Measurements from ENCODE around the gene TIGD2.
A peak's percentile ranks its signal among the peaks of the same experiment; 100 is the strongest.

Gene TIGD2

DNA sequence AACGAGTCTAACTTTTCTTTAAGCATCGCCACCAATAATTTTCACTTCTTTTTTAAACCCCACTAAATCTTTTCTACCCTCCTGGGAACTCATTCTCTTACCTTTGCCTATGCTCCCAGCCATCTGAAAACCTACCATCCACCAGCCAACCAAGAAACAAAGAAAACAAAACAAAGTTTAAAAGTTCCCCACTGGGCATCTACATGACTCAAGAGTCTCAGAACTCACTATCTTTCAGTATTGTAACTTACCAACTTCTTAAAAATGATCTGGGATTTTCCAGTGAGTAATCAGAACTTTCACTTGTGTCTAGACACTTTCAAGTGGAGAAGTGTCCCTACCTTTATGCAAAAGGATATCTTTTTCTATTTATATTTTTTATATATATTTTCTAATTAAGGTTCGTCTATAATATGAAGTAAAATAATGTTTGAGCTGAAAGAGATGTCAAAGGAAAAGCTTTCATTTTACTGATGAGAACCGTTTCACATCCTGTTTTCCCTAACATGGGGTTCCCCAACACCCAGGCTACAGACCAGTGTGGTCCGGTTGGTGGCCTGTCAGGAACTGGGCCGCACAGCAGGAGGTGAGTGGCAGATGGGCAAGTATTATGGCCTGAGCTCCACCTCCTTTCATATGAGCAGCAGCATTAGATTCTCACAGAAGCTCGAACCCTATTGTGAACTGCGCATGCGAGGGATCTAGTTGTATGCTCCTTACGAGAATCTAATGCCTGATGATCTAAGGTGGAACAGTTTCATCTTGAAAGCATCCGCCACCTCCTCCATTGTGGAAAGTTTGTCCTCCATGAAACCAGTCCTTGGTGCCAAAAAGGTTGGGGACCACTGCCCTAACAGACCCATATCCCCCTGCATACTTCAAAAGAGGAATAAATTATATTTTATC is 9.8 kb upstream of the TIGD2 start:
- Histone ChIP-seq H3K36me3 (ENCODE audit: control insufficient read depth, insufficient read depth, low read length, severe bottlenecking) (no peaks in the 10 kb centered on the region), H3K9ac (ENCODE audit: low read length) (no peak overlapping the region), H3K4me3 (ENCODE audit: low read length) (no peak overlapping the region), H3K9me3 (ENCODE audit: control insufficient read depth, low read length) (no peaks in the 10 kb centered on the region), H3K27me3 (replicated peaks; ENCODE audit: control insufficient read depth, insufficient read depth, low read length) (peaks cover 8% of the 10 kb centered on the region), H3K4me1 (ENCODE audit: control insufficient read depth, insufficient read depth, low read length) (no peaks in the 10 kb centered on the region)
- no peak for DNase-seq (ENCODE audit: low read depth)

DNA sequence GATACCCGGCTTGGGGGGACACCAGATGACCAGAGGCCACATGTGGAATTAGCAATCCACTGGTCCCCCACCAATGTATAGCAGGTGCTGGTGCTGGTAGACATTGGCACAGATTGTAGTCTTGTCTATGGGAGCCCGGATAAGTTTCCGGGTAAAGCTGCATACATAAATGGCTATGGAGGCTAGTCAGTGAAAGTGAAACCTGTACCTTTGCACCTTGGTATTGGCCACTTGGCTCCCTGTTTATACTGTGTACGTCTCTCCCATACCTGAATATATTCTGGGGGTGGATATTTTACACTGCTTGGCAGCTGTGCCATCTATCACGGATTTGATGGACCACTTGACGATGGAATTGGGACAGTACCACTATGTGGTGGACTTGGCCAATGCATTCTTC is 5.6 kb upstream of the TIGD2 start:
- Histone ChIP-seq H3K9ac (ENCODE audit: low read length) (no peak overlapping the region), H3K36me3 (ENCODE audit: control insufficient read depth, insufficient read depth, low read length, severe bottlenecking) (no peaks in the 10 kb centered on the region), H3K27me3 (replicated peaks; ENCODE audit: control insufficient read depth, insufficient read depth, low read length) (peaks cover 8% of the 10 kb centered on the region), H3K4me3 (ENCODE audit: low read length) (no peak overlapping the region), H3K9me3 (ENCODE audit: control insufficient read depth, low read length) (no peaks in the 10 kb centered on the region), H3K4me1 (ENCODE audit: control insufficient read depth, insufficient read depth, low read length) (peaks cover 9% of the 10 kb centered on the region)
- no peak for DNase-seq (ENCODE audit: low read depth)

GRCh38 chr4:89108091-89108490 is 3.2 kb upstream of the TIGD2 start:
- Histone ChIP-seq H3K9me3 (ENCODE audit: control insufficient read depth, low read length) (no peaks in the 10 kb centered on the region), H3K36me3 (ENCODE audit: control insufficient read depth, insufficient read depth, low read length, severe bottlenecking) (no peaks in the 10 kb centered on the region), H3K27me3 (replicated peaks; ENCODE audit: control insufficient read depth, insufficient read depth, low read length) (peaks cover 8% of the 10 kb centered on the region), H3K4me3 (ENCODE audit: low read length) (no peak overlapping the region), H3K4me1 (ENCODE audit: control insufficient read depth, insufficient read depth, low read length) (peaks cover 18% of the 10 kb centered on the region), H3K9ac (ENCODE audit: low read length) (no peak overlapping the region)
- no peak for DNase-seq (ENCODE audit: low read depth)

GRCh38 chr4:89109841-89110540 is 1.3 kb upstream of the TIGD2 start:
- H3K9me3 ChIP-seq (ENCODE audit: control insufficient read depth, low read length), result no peaks in the 10 kb centered on the region
- H3K9ac ChIP-seq (ENCODE audit: low read length), result peak overlapping the region; percentile 68
- H3K4me3 ChIP-seq (ENCODE audit: low read length), result peak overlapping the region; percentile 87
- DNase-seq (ENCODE audit: low read depth), result peak; percentile 54
- peaks cover 6% of the 10 kb centered on the region for H3K27me3 ChIP-seq (replicated peaks; ENCODE audit: control insufficient read depth, insufficient read depth, low read length)
- H3K4me1 ChIP-seq (ENCODE audit: control insufficient read depth, insufficient read depth, low read length), result peaks cover 18% of the 10 kb centered on the region
- H3K36me3 ChIP-seq (ENCODE audit: control insufficient read depth, insufficient read depth, low read length, severe bottlenecking), result no peaks in the 10 kb centered on the region

GRCh38 chr4:89110541-89110985 is 770 bp upstream of the TIGD2 start:
- DNase-seq (ENCODE audit: low read depth), result no peak
- Histone ChIP-seq H3K9ac (ENCODE audit: low read length) (peak overlapping the region; percentile 68), H3K4me1 (ENCODE audit: control insufficient read depth, insufficient read depth, low read length) (peaks cover 18% of the 10 kb centered on the region), H3K9me3 (ENCODE audit: control insufficient read depth, low read length) (no peaks in the 10 kb centered on the region), H3K36me3 (ENCODE audit: control insufficient read depth, insufficient read depth, low read length, severe bottlenecking) (no peaks in the 10 kb centered on the region), H3K4me3 (ENCODE audit: low read length) (peak overlapping the region; percentile 87), H3K27me3 (replicated peaks; ENCODE audit: control insufficient read depth, insufficient read depth, low read length) (peaks cover under 1% of the 10 kb centered on the region)

DNA sequence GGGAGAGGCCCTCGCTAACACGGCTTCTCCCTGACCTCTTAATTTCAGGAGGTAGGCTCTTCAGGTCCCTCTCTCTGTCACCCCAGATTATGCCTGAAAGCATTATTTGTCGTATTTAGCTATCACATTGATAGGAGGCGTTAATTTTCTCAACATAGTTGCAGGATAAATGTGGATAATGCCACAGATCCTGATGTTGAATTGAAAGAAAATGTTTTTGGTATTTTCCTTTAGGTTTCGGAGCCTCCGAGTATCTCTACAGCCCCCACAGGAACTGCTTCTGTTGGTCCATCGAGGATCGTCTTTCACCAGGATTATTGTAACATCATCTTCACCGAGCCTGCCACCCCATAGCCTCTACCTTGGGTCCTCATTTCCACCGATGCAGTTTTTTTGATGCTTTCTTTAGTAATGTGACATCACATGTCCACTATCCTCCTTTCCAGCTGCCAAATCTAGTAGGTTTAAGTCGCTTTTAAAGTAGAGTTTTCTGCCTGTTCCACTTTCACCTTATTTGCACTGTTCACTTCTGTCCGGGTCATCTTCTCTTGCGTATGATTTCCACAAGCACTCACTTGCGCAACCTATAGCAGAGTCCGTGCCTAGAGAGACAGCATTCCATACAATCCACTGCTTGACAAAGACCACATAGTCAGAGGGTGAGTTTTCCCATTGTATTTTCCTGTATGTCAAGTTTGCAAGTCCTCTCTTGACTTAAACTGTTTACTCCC is 665 bp downstream of the TIGD2 start:
- peak; percentile 94 for DNase-seq (ENCODE audit: low read depth)
- no peaks in the 10 kb centered on the region for H3K9me3 ChIP-seq (ENCODE audit: control insufficient read depth, low read length)
- H3K9ac ChIP-seq (ENCODE audit: low read length), result peak overlapping the region; percentile 96
- H3K4me1 ChIP-seq (ENCODE audit: control insufficient read depth, insufficient read depth, low read length), result peaks cover 18% of the 10 kb centered on the region
- H3K4me3 ChIP-seq (ENCODE audit: low read length), result peak overlapping the region; percentile 97
- no peaks in the 10 kb centered on the region for H3K36me3 ChIP-seq (ENCODE audit: control insufficient read depth, insufficient read depth, low read length, severe bottlenecking)
- H3K27me3 ChIP-seq (replicated peaks; ENCODE audit: control insufficient read depth, insufficient read depth, low read length), result no peaks in the 10 kb centered on the region

DNA sequence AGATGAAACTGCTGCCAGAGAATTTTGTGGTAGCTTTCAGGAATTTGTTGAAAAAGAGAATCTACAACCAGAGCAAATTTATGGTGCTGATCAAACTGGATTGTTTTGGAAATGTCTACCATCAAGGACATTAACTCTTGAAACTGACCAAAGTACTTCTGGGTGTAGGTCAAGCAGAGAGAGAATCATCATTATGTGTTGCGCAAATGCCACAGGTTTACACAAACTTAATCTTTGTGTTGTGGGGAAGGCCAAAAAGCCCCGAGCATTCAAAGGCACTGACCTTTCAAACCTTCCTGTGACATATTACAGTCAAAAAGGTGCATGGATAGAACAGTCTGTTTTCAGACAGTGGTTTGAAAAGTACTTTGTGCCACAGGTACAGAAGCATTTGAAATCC is 2.1 kb downstream of the TIGD2 start:
- Histone ChIP-seq H3K36me3 (ENCODE audit: control insufficient read depth, insufficient read depth, low read length, severe bottlenecking) (no peaks in the 10 kb centered on the region), H3K4me1 (ENCODE audit: control insufficient read depth, insufficient read depth, low read length) (peaks cover 18% of the 10 kb centered on the region), H3K9me3 (ENCODE audit: control insufficient read depth, low read length) (no peaks in the 10 kb centered on the region), H3K9ac (ENCODE audit: low read length) (no peak overlapping the region), H3K4me3 (ENCODE audit: low read length) (peak overlapping the region; percentile 97), H3K27me3 (replicated peaks; ENCODE audit: control insufficient read depth, insufficient read depth, low read length) (no peaks in the 10 kb centered on the region)
- no peak for DNase-seq (ENCODE audit: low read depth)

DNA sequence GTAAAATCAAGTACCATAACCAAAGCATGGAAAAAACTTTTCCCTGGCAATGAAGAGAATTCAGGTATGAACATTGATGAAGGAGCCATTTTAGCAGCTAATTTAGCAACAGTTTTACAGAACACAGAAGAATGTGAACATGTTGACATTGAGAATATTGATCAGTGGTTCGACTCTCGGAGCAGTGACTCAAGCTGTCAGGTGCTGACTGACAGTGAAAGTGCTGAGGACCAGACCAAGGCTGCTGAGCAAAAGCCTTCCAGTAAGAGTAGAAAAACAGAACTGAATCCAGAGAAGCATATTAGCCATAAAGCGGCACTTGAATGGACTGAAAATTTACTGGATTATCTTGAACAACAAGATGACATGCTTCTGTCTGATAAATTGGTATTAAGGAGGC is 2.8 kb downstream of the TIGD2 start:
- Histone ChIP-seq H3K4me1 (ENCODE audit: control insufficient read depth, insufficient read depth, low read length) (peaks cover 18% of the 10 kb centered on the region), H3K9me3 (ENCODE audit: control insufficient read depth, low read length) (no peaks in the 10 kb centered on the region), H3K36me3 (ENCODE audit: control insufficient read depth, insufficient read depth, low read length, severe bottlenecking) (no peaks in the 10 kb centered on the region), H3K4me3 (ENCODE audit: low read length) (no peak overlapping the region), H3K9ac (ENCODE audit: low read length) (no peak overlapping the region), H3K27me3 (replicated peaks; ENCODE audit: control insufficient read depth, insufficient read depth, low read length) (no peaks in the 10 kb centered on the region)
- DNase-seq (ENCODE audit: low read depth), result no peak

- peaks cover 16% of the 10 kb centered on the region for H3K4me1 ChIP-seq (ENCODE audit: control insufficient read depth, insufficient read depth, low read length)
- no peaks in the 10 kb centered on the region for H3K9me3 ChIP-seq (ENCODE audit: control insufficient read depth, low read length)
- H3K9ac ChIP-seq (ENCODE audit: low read length), result no peak overlapping the region
- H3K36me3 ChIP-seq (ENCODE audit: control insufficient read depth, insufficient read depth, low read length, severe bottlenecking), result no peaks in the 10 kb centered on the region
- H3K27me3 ChIP-seq (replicated peaks; ENCODE audit: control insufficient read depth, insufficient read depth, low read length), result no peaks in the 10 kb centered on the region
- DNase-seq (ENCODE audit: low read depth), result no peak
- H3K4me3 ChIP-seq (ENCODE audit: low read length), result no peak overlapping the region
These were observed 5.8 kb downstream of the TIGD2 start for GRCh38 chr4:89117115-89117514.

DNA sequence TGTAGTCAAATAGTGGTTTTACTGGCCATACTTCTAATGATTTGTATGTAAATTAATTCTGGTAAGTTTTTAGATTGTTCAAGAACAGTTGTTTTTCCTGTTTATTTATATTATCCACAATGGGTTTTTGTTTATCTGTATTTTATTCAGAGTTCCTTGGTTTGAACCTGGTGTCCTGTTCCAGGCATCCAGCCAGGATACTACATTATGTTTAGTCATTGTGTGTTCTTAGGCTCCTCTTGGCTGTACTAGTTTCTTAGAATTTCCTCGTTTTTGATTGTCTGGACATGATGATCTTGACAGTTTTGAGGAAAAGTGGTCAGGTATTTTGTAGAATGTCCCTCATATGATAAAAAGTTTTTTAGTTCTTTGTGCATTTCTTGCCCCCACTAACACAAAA is 7.8 kb downstream of the TIGD2 start:
- Histone ChIP-seq H3K36me3 (ENCODE audit: control insufficient read depth, insufficient read depth, low read length, severe bottlenecking) (no peaks in the 10 kb centered on the region), H3K27me3 (replicated peaks; ENCODE audit: control insufficient read depth, insufficient read depth, low read length) (no peaks in the 10 kb centered on the region), H3K4me3 (ENCODE audit: low read length) (no peak overlapping the region), H3K9ac (ENCODE audit: low read length) (no peak overlapping the region), H3K4me1 (ENCODE audit: control insufficient read depth, insufficient read depth, low read length) (peaks cover 8% of the 10 kb centered on the region), H3K9me3 (ENCODE audit: control insufficient read depth, low read length) (no peaks in the 10 kb centered on the region)
- no peak for DNase-seq (ENCODE audit: low read depth)

DNA sequence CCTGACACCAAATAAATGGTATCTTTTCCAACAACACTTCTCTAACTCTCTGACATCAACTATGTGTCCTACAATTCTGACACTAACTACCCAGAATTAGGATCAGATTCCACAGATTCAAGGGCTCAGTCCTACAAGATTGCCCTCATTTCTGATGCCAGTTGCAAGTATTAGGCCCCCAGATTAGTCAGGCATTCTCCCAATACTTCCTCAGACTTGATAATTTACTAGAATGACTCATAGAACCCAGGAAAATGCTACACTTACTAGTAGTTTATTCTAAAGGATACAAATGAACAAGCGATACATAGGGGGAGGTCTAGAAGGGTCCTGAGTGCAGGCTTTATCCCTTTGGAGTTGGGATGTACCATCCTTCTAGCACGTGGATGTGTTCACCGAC is 8.5 kb downstream of the TIGD2 start:
- no peak for DNase-seq (ENCODE audit: low read depth)
- Histone ChIP-seq H3K4me3 (ENCODE audit: low read length) (no peak overlapping the region), H3K27me3 (replicated peaks; ENCODE audit: control insufficient read depth, insufficient read depth, low read length) (no peaks in the 10 kb centered on the region), H3K4me1 (ENCODE audit: control insufficient read depth, insufficient read depth, low read length) (peaks cover 8% of the 10 kb centered on the region), H3K36me3 (ENCODE audit: control insufficient read depth, insufficient read depth, low read length, severe bottlenecking) (no peaks in the 10 kb centered on the region), H3K9me3 (ENCODE audit: control insufficient read depth, low read length) (no peaks in the 10 kb centered on the region), H3K9ac (ENCODE audit: low read length) (no peak overlapping the region)
